ENCODE results near the gene TMEM141.
A peak's percentile ranks its signal among the peaks of the same experiment; 100 is the strongest.
"Not testable (repeated sequence)": the region's sequence is repeated elsewhere in the genome, so short reads cannot be mapped to it uniquely, and the experiment has no call there.

TMEM141 gene

GRCh38 chr9:136786983-136787382 lies 4.2 kb upstream of the TMEM141 start:
- H3K27me3 ChIP-seq (ENCODE audit: insufficient read depth, low read length); H3K36me3 ChIP-seq (ENCODE audit: insufficient read depth, low read length); H3K9me3 ChIP-seq (ENCODE audit: low read length); H3K4me3 ChIP-seq (ENCODE audit: low read length); H2AFZ ChIP-seq (ENCODE audit: low read depth, low read length): not testable (repeated sequence)
- peaks cover 17% of the 10 kb centered on the region for H3K4me1 ChIP-seq (ENCODE audit: insufficient read depth, low read length)

DNA sequence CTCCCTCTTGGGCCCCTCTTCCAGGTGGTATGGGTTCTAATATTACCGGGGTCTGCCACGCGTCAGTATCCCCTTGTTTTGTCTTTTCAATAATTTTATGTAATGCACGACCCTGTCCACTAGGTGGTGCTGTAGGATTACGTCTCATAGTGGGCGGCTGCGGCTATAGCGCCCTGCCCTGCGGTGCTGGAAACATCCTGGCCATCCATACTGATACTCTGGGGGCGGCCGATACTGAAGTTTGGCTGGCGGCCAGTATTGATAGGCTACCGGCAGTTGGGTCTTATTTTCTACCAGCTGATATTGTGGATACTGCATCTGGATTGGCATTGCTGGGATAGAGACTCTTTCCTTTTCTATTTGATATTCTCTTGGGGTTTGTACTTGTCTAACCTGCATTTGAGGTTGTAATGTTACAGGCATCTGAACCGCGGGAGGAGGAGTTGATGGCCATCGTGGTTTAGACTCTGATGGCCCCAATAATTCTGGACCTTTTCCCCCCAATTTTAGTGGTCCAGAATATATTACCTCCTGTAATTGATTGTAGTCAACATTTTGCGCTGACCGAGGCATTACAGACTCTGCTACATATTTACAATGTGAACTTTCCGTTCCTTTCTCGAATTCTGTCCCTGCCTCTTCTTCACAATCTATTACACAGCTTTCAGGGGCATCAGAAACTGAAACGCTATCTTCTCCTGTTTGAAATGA lies 3.3 kb upstream of the TMEM141 start:
- Histone ChIP-seq H3K36me3 (ENCODE audit: insufficient read depth, low read length) (peaks cover 5% of the 10 kb centered on the region), H3K4me1 (ENCODE audit: insufficient read depth, low read length) (peaks cover 17% of the 10 kb centered on the region), H3K4me3 (ENCODE audit: low read length) (no peak overlapping the region), H3K27me3 (ENCODE audit: insufficient read depth, low read length) (peaks cover 3% of the 10 kb centered on the region), H3K9me3 (ENCODE audit: low read length) (no peaks in the 10 kb centered on the region), H2AFZ (ENCODE audit: low read depth, low read length) (no peak overlapping the region)

GRCh38 chr9:136788644-136789522 lies 2.3 kb upstream of the TMEM141 start:
- peaks cover 13% of the 10 kb centered on the region for H3K36me3 ChIP-seq (ENCODE audit: insufficient read depth, low read length)
- H3K4me1 ChIP-seq (ENCODE audit: insufficient read depth, low read length), result peaks cover 17% of the 10 kb centered on the region
- H3K27me3 ChIP-seq (ENCODE audit: insufficient read depth, low read length); H3K4me3 ChIP-seq (ENCODE audit: low read length); H2AFZ ChIP-seq (ENCODE audit: low read depth, low read length); H3K9me3 ChIP-seq (ENCODE audit: low read length): not testable (repeated sequence)

GRCh38 chr9:136789523-136789937 lies 1.6 kb upstream of the TMEM141 start:
- peaks cover 13% of the 10 kb centered on the region for H3K36me3 ChIP-seq (ENCODE audit: insufficient read depth, low read length)
- H3K9me3 ChIP-seq (ENCODE audit: low read length), result no peaks in the 10 kb centered on the region
- no peak overlapping the region for H2AFZ ChIP-seq (ENCODE audit: low read depth, low read length)
- peaks cover 17% of the 10 kb centered on the region for H3K4me1 ChIP-seq (ENCODE audit: insufficient read depth, low read length)
- no peak overlapping the region for H3K4me3 ChIP-seq (ENCODE audit: low read length)
- no peaks in the 10 kb centered on the region for H3K27me3 ChIP-seq (ENCODE audit: insufficient read depth, low read length)

DNA sequence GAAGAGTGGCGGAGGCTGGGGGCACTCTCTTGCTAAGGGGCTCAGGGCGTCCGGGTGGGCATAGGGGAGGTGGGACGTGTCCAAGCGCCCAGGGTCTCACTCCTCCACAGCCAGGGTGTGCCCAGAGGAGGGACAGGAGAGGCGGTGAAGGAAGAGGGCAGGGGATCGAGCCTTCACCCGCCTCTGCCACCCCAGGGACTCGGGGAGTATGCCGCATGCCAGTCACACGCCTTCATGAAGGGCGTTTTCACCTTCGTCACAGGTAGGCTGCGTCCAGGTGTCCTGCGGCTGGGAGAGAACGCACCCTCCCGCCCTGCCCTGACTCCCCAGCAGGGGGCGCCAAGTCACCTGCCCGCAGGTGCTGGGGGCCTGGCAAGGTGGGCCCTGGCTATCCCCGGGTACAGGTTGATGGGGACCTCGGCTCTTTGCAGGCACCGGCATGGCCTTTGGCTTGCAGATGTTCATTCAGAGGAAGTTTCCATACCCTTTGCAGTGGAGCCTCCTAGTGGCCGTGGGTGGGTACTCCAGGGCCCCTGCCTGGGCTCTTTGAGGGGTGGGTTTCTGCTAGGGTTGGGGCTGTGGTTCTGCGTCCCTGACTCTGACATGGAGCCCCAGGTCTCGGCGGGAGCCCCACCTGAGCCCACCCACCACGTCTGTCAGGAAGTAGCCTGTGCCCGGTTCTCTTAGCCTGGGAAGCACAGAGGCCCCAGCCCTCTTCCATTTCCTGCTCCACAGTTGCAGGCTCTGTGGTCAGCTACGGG lies 552 bp downstream of the TMEM141 start:
- no peaks in the 10 kb centered on the region for H3K27me3 ChIP-seq (ENCODE audit: insufficient read depth, low read length)
- H3K9me3 ChIP-seq (ENCODE audit: low read length), result no peaks in the 10 kb centered on the region
- H3K4me1 ChIP-seq (ENCODE audit: insufficient read depth, low read length), result peaks cover 21% of the 10 kb centered on the region
- H3K36me3 ChIP-seq (ENCODE audit: insufficient read depth, low read length), result peaks cover 13% of the 10 kb centered on the region
- H3K4me3 ChIP-seq (ENCODE audit: low read length), result peak overlapping the region; percentile 79
- peak overlapping the region; percentile 31 for H2AFZ ChIP-seq (ENCODE audit: low read depth, low read length)

DNA sequence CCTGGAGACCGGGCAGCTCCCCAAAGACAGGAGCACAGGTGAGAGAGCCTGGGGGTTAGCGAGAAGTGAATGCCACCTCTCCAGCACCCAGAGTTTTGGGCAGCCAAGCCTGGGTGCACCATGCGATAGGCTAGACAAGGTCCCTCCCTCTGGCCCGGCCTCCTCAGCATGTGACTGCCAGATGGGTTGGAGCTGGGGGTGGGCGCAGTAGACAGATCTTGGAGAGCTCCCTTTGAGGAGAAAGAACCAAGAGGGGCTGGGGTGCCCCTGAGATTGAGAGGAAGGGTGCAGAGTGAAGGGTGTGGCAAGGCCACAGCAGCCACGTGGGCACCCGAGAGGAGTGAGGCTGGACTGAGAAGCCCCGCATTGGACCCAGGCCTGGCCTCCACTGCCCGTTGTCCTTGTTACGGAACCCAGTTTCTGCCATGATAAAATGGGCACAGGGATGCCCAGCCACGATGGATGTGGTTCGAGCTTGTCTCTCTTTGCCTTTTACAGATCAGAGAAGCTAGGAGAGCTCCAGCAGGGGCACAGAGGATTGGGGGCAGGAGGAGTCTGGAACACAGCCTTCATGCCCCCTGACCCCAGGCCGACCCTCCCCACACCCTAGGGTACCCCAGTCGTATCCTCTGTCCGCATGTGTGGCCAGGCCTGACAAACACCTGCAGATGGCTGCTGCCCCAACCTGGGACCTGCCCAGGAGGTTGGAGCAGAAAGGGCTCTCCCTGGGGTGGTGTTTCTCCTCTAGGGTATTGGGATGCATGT lies 1.4 kb downstream of the TMEM141 start:
- H3K4me3 ChIP-seq (ENCODE audit: low read length), result no peak overlapping the region
- H3K9me3 ChIP-seq (ENCODE audit: low read length), result no peaks in the 10 kb centered on the region
- H2AFZ ChIP-seq (ENCODE audit: low read depth, low read length), result no peak overlapping the region
- peaks cover 27% of the 10 kb centered on the region for H3K4me1 ChIP-seq (ENCODE audit: insufficient read depth, low read length)
- H3K27me3 ChIP-seq (ENCODE audit: insufficient read depth, low read length), result no peaks in the 10 kb centered on the region
- H3K36me3 ChIP-seq (ENCODE audit: insufficient read depth, low read length), result peaks cover 13% of the 10 kb centered on the region

DNA sequence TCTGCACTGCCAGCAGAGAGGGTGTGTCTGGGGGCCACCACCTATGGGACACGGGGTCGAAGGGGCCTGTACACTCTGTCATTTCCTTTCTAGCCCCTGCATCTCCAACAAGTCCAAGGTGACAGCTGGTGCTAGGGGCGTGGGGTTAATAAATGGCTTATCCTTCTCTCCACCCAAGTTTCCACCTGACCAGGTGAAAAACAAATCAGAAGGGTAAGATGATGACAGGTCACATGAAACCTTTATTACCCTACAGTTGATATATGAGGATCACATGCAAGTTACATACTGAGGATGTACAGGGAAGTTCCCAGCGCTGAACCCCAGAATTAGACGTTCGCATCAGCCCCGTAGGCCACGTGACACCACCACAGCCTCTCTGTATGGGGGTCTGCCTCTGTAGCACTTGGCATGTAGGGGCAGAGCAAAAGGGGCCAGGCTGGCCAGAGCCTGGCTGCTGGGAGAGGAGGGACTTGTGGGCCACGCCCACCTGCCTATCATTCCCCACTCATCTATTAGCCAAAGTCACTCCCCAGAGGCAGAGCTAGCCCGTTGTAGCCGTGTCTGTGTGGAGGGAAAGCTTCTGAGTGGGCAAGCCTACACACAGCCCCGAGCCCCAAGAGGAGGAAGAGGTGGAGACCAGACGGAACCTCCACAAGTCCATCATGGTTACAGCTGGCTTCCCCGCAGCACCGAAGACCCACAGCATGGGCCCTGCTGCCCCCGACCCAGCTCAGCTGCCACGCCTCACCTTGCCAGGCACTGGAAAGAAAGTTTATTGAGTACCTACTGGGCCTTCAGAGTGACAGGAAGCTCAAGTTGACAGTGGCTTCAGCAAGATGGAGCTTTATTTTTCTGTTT lies 2.2 kb downstream of the TMEM141 start:
- H3K27me3 ChIP-seq (ENCODE audit: insufficient read depth, low read length), result no peaks in the 10 kb centered on the region
- H2AFZ ChIP-seq (ENCODE audit: low read depth, low read length), result no peak overlapping the region
- no peaks in the 10 kb centered on the region for H3K9me3 ChIP-seq (ENCODE audit: low read length)
- H3K4me1 ChIP-seq (ENCODE audit: insufficient read depth, low read length), result peaks cover 22% of the 10 kb centered on the region
- H3K4me3 ChIP-seq (ENCODE audit: low read length), result no peak overlapping the region
- peaks cover 13% of the 10 kb centered on the region for H3K36me3 ChIP-seq (ENCODE audit: insufficient read depth, low read length)

- Histone ChIP-seq H3K4me3 (ENCODE audit: low read length) (no peak overlapping the region), H3K4me1 (ENCODE audit: insufficient read depth, low read length) (peaks cover 22% of the 10 kb centered on the region), H3K36me3 (ENCODE audit: insufficient read depth, low read length) (peaks cover 13% of the 10 kb centered on the region), H3K27me3 (ENCODE audit: insufficient read depth, low read length) (no peaks in the 10 kb centered on the region), H3K9me3 (ENCODE audit: low read length) (no peaks in the 10 kb centered on the region), H2AFZ (ENCODE audit: low read depth, low read length) (no peak overlapping the region)
Observed at GRCh38 chr9:136794281-136794999, 3.3 kb downstream of the TMEM141 start.

- Histone ChIP-seq H3K4me3 (ENCODE audit: low read length) (no peak overlapping the region), H3K4me1 (ENCODE audit: insufficient read depth, low read length) (peaks cover 26% of the 10 kb centered on the region)
Observed at GRCh38 chr9:136795000-136795348, 3.8 kb downstream of the TMEM141 start.

GRCh38 chr9:136796238-136796774 lies 5.2 kb downstream of the TMEM141 start, which contains the start of gene CCDC183:
Gene CCDC183, plus strand, starts transcription at chr9:136796338. Its CDS starts 60 bp downstream, at chr9:136796398.
- Histone ChIP-seq H2AFZ (ENCODE audit: low read depth, low read length) (no peak within 1 kb of the TSS), H3K4me1 (ENCODE audit: insufficient read depth, low read length) (peaks cover 31% of the 10 kb centered on the region), H3K4me3 (ENCODE audit: low read length) (no peak within 1 kb of the TSS), H3K27me3 (ENCODE audit: insufficient read depth, low read length) (no peaks in the 10 kb centered on the region), H3K36me3 (ENCODE audit: insufficient read depth, low read length) (peaks cover 13% of the 10 kb centered on the region), H3K9me3 (ENCODE audit: low read length) (no peaks in the 10 kb centered on the region)

More at GRCh38 chr9:136795000-136795348, 3.8 kb downstream of the TMEM141 start:
- Histone ChIP-seq H3K9me3 (ENCODE audit: low read length) (no peaks in the 10 kb centered on the region), H3K36me3 (ENCODE audit: insufficient read depth, low read length) (peaks cover 13% of the 10 kb centered on the region), H2AFZ (ENCODE audit: low read depth, low read length) (no peak overlapping the region), H3K27me3 (ENCODE audit: insufficient read depth, low read length) (no peaks in the 10 kb centered on the region)

DNA sequence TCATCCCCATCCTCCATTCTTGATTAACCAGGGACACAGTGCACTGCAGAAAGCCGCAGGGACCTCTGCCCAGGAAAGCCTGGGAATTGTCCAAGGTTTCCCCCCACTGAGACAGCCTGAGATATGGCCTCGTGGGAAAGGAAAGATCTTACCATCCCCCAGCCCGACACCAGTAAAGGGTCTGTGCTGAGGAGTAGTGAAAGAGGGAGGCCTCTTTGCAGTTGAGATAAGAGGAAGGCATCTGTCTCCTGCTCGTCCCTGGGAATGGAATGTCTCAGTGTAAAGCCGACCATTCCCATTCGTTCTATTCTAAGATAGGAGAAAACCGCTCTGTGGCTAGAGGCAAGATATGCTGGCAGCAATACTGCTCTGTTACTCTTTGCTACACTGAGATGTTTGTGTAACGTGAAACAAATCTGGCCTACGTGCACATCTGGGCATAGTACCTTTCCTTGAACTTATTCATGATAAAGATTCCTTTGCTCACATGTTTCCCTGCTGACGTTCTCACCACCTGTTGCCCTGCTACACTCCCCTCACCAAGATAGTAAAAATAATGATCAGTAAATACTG lies 5.7 kb downstream of the TMEM141 start:
- H3K36me3 ChIP-seq (ENCODE audit: insufficient read depth, low read length), result peaks cover 13% of the 10 kb centered on the region
- H3K4me1 ChIP-seq (ENCODE audit: insufficient read depth, low read length), result peaks cover 33% of the 10 kb centered on the region
- not testable (repeated sequence) for H3K4me3 ChIP-seq (ENCODE audit: low read length); H2AFZ ChIP-seq (ENCODE audit: low read depth, low read length); H3K9me3 ChIP-seq (ENCODE audit: low read length); H3K27me3 ChIP-seq (ENCODE audit: insufficient read depth, low read length)

Measured in neuron (in vitro differentiated cells).